ENCODE measurements around the gene TTI1.

DNA sequence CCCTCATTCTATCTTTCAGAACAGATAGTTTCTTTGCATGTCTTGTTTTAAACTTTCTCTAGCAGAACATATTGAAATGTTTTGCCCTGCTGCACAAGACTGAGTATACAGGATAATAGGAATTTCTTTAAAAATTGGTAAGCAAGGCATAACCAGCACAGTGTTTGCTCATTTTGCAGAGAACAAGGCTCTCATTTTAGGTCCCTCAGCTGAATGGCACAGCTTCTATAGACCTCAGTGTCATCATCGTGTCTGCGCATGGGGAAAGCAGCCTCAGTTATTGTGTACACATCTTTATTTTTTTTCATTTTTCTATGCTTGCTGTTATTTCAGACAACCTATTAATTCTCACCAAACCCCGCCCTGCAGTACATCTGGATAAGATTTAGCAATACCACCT is 35.7 kb downstream of the TTI1 start:
- TF ChIP-seq, protein P1, sequence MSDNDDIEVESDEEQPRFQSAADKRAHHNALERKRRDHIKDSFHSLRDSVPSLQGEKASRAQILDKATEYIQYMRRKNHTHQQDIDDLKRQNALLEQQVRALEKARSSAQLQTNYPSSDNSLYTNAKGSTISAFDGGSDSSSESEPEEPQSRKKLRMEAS (IDR thresholded peaks at IDR 0.05; ENCODE audit: low read depth, low read length): no peak
- TF ChIP-seq, protein P2, sequence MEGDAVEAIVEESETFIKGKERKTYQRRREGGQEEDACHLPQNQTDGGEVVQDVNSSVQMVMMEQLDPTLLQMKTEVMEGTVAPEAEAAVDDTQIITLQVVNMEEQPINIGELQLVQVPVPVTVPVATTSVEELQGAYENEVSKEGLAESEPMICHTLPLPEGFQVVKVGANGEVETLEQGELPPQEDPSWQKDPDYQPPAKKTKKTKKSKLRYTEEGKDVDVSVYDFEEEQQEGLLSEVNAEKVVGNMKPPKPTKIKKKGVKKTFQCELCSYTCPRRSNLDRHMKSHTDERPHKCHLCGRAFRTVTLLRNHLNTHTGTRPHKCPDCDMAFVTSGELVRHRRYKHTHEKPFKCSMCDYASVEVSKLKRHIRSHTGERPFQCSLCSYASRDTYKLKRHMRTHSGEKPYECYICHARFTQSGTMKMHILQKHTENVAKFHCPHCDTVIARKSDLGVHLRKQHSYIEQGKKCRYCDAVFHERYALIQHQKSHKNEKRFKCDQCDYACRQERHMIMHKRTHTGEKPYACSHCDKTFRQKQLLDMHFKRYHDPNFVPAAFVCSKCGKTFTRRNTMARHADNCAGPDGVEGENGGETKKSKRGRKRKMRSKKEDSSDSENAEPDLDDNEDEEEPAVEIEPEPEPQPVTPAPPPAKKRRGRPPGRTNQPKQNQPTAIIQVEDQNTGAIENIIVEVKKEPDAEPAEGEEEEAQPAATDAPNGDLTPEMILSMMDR (IDR thresholded peaks at IDR 0.05; ENCODE audit: low read depth, low read length): no peak
